ENCODE measurements around the gene REXO1.

- TF ChIP-seq, protein P1, sequence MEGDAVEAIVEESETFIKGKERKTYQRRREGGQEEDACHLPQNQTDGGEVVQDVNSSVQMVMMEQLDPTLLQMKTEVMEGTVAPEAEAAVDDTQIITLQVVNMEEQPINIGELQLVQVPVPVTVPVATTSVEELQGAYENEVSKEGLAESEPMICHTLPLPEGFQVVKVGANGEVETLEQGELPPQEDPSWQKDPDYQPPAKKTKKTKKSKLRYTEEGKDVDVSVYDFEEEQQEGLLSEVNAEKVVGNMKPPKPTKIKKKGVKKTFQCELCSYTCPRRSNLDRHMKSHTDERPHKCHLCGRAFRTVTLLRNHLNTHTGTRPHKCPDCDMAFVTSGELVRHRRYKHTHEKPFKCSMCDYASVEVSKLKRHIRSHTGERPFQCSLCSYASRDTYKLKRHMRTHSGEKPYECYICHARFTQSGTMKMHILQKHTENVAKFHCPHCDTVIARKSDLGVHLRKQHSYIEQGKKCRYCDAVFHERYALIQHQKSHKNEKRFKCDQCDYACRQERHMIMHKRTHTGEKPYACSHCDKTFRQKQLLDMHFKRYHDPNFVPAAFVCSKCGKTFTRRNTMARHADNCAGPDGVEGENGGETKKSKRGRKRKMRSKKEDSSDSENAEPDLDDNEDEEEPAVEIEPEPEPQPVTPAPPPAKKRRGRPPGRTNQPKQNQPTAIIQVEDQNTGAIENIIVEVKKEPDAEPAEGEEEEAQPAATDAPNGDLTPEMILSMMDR (tag by site-specific recombination; IDR thresholded peaks at IDR 0.05) = no peak
- no peak for TF ChIP-seq YY1 (tag by site-specific recombination; IDR thresholded peaks at IDR 0.05)
- no peak for TF ChIP-seq ZNF830 (tag by site-specific recombination; IDR thresholded peaks at IDR 0.05; ENCODE audit: low read depth)
- no peak for TF ChIP-seq ZNF24 (tag by site-specific recombination; IDR thresholded peaks at IDR 0.05)
- no peak for TF ChIP-seq MYNN (tag by site-specific recombination; IDR thresholded peaks at IDR 0.05; ENCODE audit: borderline replicate concordance)
- TF ChIP-seq TSHZ1 (tag by site-specific recombination; IDR thresholded peaks at IDR 0.05; ENCODE audit: borderline replicate concordance) = no peak
- TF ChIP-seq ZBTB21 (tag by site-specific recombination; IDR thresholded peaks at IDR 0.05) = no peak
- TF ChIP-seq ZNF274 (IDR thresholded peaks at IDR 0.05; ENCODE audit: low read length) = no peak
- no peak for TF ChIP-seq ZNF274 (tag by site-specific recombination; IDR thresholded peaks at IDR 0.05; ENCODE audit: borderline replicate concordance)
- TF ChIP-seq ELK4 (IDR thresholded peaks at IDR 0.05; ENCODE audit: borderline replicate concordance, low read depth, low read length) = no peak
- TF ChIP-seq ZEB2 (tag by site-specific recombination; IDR thresholded peaks at IDR 0.05) = no peak
Measured at GRCh38 chr19:1828279-1829238, 19.7 kb downstream of the REXO1 start.

Measured in HEK293 (cell line).